HG02610 (cell line): ENCODE results near the gene IL24.

Experiments used
- ATAC-seq: cut with Tn5 transposase; IDR thresholded peaks from one replicate; pipeline ENCODE4 v1.9.1; 2021; ENCODE audit warnings: mild to moderate bottlenecking, moderate library complexity; ENCODE audit not compliant: unreplicated experiment

The IL24 gene

DNA sequence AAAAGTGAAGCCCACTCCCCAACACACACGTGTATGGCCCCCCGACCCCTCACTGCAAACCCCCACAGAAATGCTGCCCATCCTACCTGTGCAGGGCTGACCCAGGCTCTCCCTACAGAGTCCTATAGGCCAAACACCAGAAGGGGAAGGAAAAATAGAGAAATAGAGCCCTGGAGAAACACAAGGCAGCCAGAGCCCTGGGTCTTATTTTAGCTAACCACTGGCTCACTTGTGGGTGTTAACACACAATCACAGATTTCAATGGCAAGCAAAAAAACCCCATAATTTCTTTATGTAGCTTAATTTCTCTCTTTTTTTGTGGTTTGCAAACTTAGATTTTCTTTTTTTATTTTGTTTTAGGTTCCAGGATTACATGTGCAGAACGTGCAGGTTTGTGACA is 50.0 kb downstream of the IL24 start:
- no peak for ATAC-seq

DNA sequence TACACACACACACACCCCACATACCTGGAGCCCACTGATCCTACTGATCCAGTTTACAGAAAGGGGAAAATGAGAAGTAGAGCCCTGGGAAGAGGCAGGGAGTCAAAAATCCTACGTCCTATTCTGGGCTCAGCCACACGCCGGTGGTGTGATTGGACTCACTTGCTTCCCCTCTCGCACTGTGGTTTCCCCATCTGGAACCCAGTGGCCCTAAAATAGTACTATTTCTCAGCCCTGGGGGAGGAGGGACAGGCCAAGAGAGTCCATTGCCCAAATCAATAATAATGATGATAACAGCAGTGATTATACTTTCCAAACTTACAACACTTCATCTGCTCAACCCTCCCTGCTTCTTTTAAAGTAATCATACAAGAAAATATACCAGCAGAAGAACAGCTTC is 52.0 kb downstream of the IL24 start:
- ATAC-seq, result no peak

DNA sequence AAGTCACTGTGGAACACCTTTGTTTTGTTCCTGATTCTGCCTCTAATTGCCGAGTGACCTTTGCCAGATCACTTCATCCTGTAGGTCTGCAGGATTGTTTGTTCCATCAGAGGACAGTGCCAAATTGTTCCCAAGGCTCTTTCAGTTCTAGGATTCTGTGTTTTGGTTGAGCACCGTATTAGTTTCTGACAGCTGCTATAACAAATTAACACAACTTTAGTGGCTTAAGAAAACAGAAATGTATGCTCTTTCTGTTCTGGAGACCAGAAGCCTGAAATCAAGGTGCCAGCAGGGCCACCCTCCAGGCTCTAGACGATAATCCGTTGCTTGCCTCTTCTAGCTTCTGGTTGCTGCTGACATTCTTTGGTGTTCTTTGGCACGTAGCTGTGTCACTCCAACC is 52.4 kb downstream of the IL24 start:
- ATAC-seq, result no peak

DNA sequence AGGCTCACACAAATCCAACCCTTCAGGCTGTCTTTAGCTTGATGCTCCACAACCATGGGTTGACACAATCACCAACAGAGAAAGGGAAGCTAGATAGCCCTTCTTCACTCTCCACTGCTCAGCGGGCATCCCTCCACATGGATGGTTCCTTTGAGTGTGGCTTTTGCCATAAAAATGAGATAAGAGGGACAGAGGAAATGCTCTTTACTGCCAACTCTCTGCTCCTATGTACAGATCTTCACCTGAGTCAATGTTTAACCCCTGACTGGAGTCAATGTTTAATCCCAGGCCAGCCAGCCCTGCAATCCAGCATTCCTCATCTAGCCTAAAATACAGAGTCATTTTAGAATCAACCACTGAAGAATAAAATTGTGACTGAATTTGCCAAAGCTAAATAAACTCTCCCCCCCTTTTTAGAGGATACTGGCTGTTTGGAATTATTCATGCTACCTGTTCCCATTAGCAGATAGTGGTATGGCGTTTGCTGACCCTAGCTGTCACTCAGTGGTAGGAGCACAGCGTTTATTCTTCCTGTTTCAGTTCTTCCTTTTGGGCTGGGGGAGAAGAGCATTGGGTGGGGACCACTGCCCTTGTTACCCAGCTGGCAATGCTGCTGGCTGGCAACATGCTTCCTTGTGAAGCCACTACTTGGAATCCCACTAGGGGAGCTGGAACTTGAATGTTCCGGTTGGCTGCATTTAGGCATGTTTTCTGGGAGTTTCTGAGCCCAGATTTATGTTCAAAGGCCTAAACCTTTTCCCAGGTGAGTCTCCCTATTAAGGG is 54.3 kb downstream of the IL24 start:
- no peak for ATAC-seq

DNA sequence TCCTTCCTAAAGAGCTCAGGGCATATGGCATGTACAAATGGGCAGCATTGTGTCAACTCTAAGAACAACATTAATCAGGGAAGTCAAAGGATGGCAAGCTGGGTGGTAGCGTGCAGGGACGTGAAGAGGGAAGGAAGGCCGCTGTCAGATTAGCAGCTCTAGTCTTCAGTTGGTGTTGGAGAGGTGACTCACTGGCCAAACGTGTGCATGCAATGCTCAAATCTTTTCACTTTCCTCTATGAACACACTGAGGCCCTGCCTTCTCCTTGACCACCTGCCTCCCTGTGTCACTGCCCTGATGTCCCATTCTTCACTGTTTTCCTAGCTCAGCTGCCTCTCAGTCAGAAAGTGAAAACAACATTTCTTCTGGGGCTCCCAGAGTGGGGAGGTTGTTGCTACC is 54.9 kb downstream of the IL24 start:
- ATAC-seq, result no peak

DNA sequence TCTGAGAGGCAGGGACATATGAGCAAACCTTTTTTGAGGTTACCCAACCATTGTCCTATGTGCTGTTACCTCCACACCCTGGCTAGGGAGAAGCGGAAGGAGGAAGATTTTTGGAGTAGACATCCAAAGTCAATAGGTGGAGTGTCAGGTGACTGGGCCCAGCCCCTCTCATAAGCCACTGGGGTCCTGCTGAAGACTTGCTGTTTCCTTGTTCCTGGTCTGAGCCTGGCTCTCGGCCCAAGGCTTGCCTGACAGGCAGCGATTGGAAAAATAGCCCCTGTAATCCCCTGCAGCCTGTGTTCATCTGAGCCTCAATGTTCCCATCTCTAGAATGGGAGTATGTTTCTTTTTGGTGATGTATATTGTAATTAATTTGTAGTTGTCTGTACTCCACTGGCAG is 55.9 kb downstream of the IL24 start:
- no peak for ATAC-seq

DNA sequence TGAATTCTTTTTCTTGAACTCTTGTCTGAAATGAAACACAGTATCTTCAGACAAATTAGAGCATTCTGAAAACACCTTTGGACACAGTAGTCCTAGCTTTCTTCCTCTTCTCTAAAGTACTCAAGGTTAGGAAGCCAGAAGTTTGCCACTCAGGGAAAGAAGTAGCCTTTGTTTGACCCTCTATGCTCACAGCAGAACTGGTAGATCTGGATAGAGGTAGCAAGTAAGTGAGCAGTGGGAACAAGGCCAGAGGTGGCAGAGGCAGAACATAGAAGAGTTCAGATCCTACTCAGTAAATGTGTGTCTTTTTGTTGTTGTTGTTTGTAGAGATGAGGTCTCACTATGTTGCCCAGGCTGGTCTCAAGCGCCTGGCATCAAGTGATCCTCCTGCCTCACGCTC is 56.4 kb downstream of the IL24 start:
- no peak for ATAC-seq
